BJ (cell line): Measurements from ENCODE around the gene THEM5. TPM values are rescaled to one million over a fixed set of nuclear protein-coding genes. Genes with fewer than 3 reads are reported as not detected.
A peak's percentile ranks its signal among the peaks of the same experiment; 100 is the strongest.

ENCODE experiments used
- CTCF ChIA-PET: fragments of 350-600 bp; formaldehyde crosslinking; extraction: SDS; loops from one replicate; lab custom pipeline; 2021; ENCODE audit warnings: antibody characterized with exemption, inconsistent platforms; lab: Yijun Ruan, JAX
- POLR2A ChIA-PET: fragments of 300-600 bp; sonication (Branson Sonifier 250); formaldehyde crosslinking; extraction: SDS; loops from one replicate; lab custom pipeline; 2021; ENCODE audit warnings: antibody characterized with exemption; lab: Charles Lee
- DNase-seq: peaks from one replicate; pipeline ENCODE4 v3.0.0-alpha.2; 2011; ENCODE audit warnings: low read depth
- H3K27me3 ChIP-seq: 2 replicates; pipeline ENCODE4 v1.6.0; 2011; ENCODE audit warnings: low read length; ENCODE audit not compliant: control insufficient read depth, insufficient read depth
- H3K36me3 ChIP-seq: 2 replicates; pipeline ENCODE4 v1.5.1; 2011; ENCODE audit warnings: low read length; ENCODE audit not compliant: control insufficient read depth, insufficient read depth
- H3K4me3 ChIP-seq: 2 replicates; pipeline ENCODE4 v1.5.1; 2011; ENCODE audit warnings: low read depth, mild to moderate bottlenecking, control low read depth, low read length
- polyA plus RNA-seq: library from polyadenylated mRNA; depleted of rRNA; stranded (reverse); fragments of >200 nt; gene quantifications from 2 replicates; pipeline ENCODE4 v1.2.3, GENCODE V29; 2011
- TF ChIP-seq, protein P1 (sequence below): IDR thresholded peaks from 2 replicates; pipeline ENCODE4 v1.5.1; 2011; ENCODE audit warnings: low read depth, mild to moderate bottlenecking, control low read depth, inconsistent platforms, low read length, moderate library complexity; ENCODE audit not compliant: insufficient read depth

The THEM5 gene
- polyA plus RNA-seq, 1 experiment = not detected

DNA sequence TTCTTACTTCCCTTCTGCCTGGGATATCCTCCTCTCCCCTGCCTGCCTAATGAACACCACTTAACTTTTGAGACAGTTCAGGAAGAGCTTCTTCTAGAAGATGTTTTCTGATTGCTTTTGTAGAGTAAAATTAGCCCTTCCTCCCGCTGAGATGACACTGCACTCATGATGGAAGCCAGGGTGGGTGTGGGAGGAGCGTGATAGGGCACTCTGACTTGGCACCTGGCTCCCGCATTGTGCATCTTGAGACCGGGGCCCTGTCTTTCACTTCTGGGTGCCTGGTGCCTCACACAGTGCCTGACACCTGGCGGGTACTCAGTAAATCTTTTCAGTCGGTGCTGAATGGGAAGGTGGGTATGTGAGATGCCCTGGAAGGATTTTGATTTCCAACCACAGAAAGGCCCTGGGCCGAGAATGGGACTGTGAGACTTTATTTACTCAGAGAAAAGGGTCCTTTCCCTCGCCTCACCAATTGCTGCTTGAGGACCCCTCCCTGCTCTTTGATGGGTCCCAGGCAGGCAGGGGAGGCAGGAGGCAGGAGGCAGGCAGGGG lies 6.8 kb downstream of the THEM5 start:
- Histone ChIP-seq H3K36me3 (no peaks in the 10 kb centered on the region), H3K27me3 (peaks cover 18% of the 10 kb centered on the region), H3K4me3 (no peak overlapping the region)
- no peak for DNase-seq
- ChIA-PET CTCF (interaction anchor here (1.0 kb wide), 2 partner anchors 9 to 11 kb away, joined by 3 to 4 read pairs; no protein-coding TSS in a partner anchor), POLR2A (no interaction called here)
- TF ChIP-seq, protein P1, sequence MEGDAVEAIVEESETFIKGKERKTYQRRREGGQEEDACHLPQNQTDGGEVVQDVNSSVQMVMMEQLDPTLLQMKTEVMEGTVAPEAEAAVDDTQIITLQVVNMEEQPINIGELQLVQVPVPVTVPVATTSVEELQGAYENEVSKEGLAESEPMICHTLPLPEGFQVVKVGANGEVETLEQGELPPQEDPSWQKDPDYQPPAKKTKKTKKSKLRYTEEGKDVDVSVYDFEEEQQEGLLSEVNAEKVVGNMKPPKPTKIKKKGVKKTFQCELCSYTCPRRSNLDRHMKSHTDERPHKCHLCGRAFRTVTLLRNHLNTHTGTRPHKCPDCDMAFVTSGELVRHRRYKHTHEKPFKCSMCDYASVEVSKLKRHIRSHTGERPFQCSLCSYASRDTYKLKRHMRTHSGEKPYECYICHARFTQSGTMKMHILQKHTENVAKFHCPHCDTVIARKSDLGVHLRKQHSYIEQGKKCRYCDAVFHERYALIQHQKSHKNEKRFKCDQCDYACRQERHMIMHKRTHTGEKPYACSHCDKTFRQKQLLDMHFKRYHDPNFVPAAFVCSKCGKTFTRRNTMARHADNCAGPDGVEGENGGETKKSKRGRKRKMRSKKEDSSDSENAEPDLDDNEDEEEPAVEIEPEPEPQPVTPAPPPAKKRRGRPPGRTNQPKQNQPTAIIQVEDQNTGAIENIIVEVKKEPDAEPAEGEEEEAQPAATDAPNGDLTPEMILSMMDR = no peak

DNA sequence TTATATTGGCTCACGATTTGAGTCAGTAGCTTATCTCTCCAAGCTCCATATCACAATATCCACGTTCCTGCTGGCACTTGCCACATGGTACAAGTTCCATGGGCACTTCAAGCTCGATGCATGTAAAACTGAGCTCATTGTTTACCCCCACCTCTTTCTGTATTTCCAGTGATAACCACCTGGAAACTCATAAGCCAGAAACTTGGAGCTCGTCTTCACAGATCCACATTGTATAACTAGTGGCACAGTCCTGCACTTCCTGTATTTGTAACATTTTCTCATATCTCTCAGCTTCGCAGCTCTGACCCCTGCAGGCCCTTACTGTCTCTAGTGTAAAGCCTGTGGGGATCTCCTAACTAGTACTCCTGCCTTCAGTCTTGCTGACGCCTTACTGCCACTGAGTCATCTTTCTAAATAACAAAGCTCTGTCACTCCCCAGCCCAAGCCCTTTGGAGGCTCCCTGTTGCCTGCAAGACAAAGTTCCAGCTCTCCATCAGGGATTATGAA lies 7.4 kb downstream of the THEM5 start:
- Histone ChIP-seq H3K4me3 (no peak overlapping the region), H3K36me3 (no peaks in the 10 kb centered on the region), H3K27me3 (peaks cover 16% of the 10 kb centered on the region)
- TF ChIP-seq, protein P1 = 0 out of 2 replicates have a peak, but pooled peaks have one; percentile 4
- ChIA-PET POLR2A (no interaction called here), CTCF (interaction anchor here (1.0 kb wide), 2 partner anchors 10 kb away, joined by 3 to 4 read pairs; no protein-coding TSS in a partner anchor)
- DNase-seq = no peak

DNA sequence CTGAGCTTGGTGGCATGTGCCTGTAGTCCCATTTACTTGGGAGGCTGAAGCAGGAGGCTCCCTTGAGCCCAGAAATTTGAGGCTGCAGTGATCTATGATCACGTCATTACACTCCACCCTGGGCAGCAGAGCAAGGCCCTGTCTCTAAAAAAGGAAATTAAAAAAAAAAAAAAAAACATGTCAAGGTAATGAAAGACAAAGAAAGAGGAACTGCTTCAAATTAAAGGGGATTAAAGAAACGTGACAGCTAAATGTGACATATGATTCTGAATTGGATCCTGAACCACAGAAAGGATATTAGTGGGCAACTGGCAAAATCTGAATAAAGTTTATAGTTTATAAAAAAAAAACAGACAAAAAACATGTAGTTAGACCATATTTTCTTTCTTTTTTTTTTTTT lies 10.1 kb downstream of the THEM5 start:
- Histone ChIP-seq H3K36me3 (no peaks in the 10 kb centered on the region), H3K4me3 (no peak overlapping the region), H3K27me3 (peaks cover 19% of the 10 kb centered on the region)
- POLR2A ChIA-PET = no interaction called here
- TF ChIP-seq, protein P1 = no peak
- CTCF ChIA-PET = interaction anchor here (1.1 kb wide), 1 partner anchor 12 kb away, joined by 3 read pairs; the partner anchor contains the start of gene RORC
- no peak for DNase-seq

GRCh38 chr1:151841141-151841540 lies 12.4 kb downstream of the THEM5 start:
- DNase-seq = no peak
- ChIA-PET POLR2A (no interaction called here), CTCF (no interaction called here)
- TF ChIP-seq, protein P1 = no peak
- H3K4me3 ChIP-seq = no peak overlapping the region
- H3K36me3 ChIP-seq = no peaks in the 10 kb centered on the region
- H3K27me3 ChIP-seq = peaks cover 27% of the 10 kb centered on the region

- ChIA-PET POLR2A (no interaction called here), CTCF (no interaction called here)
- TF ChIP-seq, protein P1 = no peak
- no peak for DNase-seq
- no peaks in the 10 kb centered on the region for H3K36me3 ChIP-seq
- H3K4me3 ChIP-seq = no peak overlapping the region
- peaks cover 26% of the 10 kb centered on the region for H3K27me3 ChIP-seq
These were observed 13.1 kb downstream of the THEM5 start for GRCh38 chr1:151840421-151840820.
